Measurements from ENCODE around the gene HLCS.

Gene HLCS

DNA sequence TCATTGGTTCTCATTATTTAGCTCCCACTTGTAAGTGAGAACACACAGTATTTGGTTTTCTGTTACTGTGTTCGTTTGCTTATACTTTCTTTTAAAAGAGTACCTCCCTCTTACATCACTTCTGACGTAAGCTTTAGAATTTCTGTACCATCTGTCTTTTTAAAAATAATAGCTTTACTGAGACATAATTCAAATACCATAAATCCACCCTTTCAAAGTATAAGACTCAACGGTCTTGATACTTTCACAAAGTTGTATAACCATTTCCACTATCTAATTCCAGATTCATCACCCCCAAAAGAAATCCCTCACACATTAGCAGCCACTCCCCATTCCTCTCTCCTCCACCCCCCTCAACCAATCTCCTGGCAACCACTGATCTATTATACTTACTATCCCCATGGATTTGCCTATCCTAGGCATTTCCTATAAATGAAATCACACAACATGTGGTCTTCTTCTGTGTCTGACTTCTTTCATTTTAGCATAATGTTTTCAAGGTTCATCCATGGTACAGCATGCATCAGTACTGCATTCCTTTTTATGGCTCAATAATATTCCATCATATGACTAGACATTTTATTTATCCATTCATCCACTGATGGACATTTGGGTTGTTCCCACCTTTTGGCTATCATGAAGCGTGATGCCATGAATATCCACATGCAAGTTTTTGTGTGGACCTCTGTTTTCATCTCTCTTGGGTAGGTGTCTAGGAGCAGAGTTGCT is 104.7 kb downstream of the HLCS start:
- Histone ChIP-seq H2BK15ac (ENCODE audit: low read length) (no peak overlapping the region), H3K9ac (ENCODE audit: low read depth, low read length, poor library complexity) (no peak overlapping the region), H3K4me1 (ENCODE audit: control insufficient read depth in 2 of 2, insufficient read depth in 1 of 2, low read depth in 1 of 2, low read length in 2 of 2) (peaks cover 5 to 10% of the 10 kb centered on the region in 2 donors), H3K4me2 (ENCODE audit: insufficient read depth, low read length, poor library complexity, severe bottlenecking) (no peak overlapping the region), H3K4ac (ENCODE audit: low read length) (no peak overlapping the region), H3K79me1 (ENCODE audit: low read depth, low read length) (no peaks in the 10 kb centered on the region), H4K8ac (ENCODE audit: low read depth, low read length) (no peak overlapping the region), H3K18ac (ENCODE audit: low read length) (no peak overlapping the region), H2AFZ (ENCODE audit: low read length) (no peak overlapping the region), H2BK120ac (ENCODE audit: low read depth, low read length) (no peak overlapping the region), H2BK12ac (ENCODE audit: low read length) (no peak overlapping the region), H3K23ac (ENCODE audit: low read depth, low read length, poor library complexity) (no peak overlapping the region), H3K27ac (replicated peaks; ENCODE audit: low read length) (no peak overlapping the region), H3K9me3 (replicated peaks in 1 of 2; ENCODE audit: control insufficient read depth in 2 of 2, insufficient read depth in 1 of 2, low read depth in 1 of 2, low read length in 2 of 2) (peaks cover 0 to 5% of the 10 kb centered on the region in 2 donors), H3K4me3 (ENCODE audit: low read length in 2 of 2) (no peak overlapping the region), H3K27me3 (ENCODE audit: control insufficient read depth in 3 of 3, insufficient read depth in 3 of 3, low read depth in 1 of 3, low read length in 3 of 3) (no peaks in the 10 kb centered on the region), H2AK5ac (ENCODE audit: low read depth, low read length) (no peak overlapping the region), H4K91ac (ENCODE audit: low read depth, low read length, poor library complexity) (no peak overlapping the region), H3K14ac (ENCODE audit: low read length) (no peak overlapping the region), H3K36me3 (replicated peaks in 1 of 2; ENCODE audit: control insufficient read depth in 2 of 2, insufficient read depth in 2 of 2, low read length in 2 of 2) (no peaks in the 10 kb centered on the region), H2BK5ac (ENCODE audit: low read length) (no peak overlapping the region)
- no CpG with 5 or more reads among the region's 4 CpGs for WGBS, 2 donors (ENCODE audit: extremely low coverage in 2 of 2, insufficient read length in 2 of 2, insufficient replicate concordance in 1 of 2)
- no peak for DNase-seq (ENCODE audit: low spot score)

DNA sequence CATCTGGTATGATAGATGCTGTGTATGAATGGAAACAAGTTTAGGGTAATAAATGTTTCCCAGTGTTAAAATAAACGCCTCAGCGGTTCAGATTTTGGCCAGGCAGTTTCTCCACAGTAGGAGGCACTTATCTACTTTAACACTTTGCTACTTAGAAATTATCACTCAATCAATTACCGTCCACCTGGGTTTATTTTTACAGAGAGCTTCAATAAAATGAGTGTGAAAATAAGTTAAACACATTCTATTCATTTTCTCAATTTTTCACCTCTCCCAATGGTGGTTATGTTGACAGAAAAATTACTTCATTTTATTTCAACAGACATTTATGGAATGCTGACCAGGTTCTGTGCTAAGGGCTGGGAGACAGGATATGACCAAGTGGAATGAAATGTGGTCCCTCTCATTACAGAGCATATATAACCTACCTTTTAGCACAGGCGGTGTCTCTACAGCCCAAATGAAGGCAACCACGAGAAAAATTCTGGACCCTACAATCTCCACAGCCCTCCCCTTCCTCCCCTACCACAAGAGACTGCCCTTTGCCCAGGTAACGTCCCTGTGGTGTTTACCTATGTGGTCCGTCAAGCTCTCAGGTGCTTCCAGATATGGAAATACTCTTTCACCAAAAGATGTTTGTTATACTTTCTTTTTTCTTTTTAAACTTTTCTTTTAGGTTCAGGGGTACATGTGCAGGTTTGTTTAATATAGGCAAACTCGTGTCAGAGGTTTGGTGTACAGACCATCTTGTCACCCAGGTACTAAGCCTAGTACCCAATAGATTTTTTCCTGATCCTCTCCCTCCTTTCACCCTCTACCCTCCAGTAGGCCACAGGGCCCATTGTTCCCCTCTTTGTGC is 105.5 kb downstream of the HLCS start:
- Histone ChIP-seq H2AFZ (ENCODE audit: low read length) (no peak overlapping the region), H4K91ac (ENCODE audit: low read depth, low read length, poor library complexity) (no peak overlapping the region), H2AK5ac (ENCODE audit: low read depth, low read length) (no peak overlapping the region), H3K9me3 (replicated peaks in 1 of 2; ENCODE audit: control insufficient read depth in 2 of 2, insufficient read depth in 1 of 2, low read depth in 1 of 2, low read length in 2 of 2) (peaks cover 0 to 5% of the 10 kb centered on the region in 2 donors), H3K4ac (ENCODE audit: low read length) (no peak overlapping the region), H3K4me2 (ENCODE audit: insufficient read depth, low read length, poor library complexity, severe bottlenecking) (no peak overlapping the region), H3K18ac (ENCODE audit: low read length) (no peak overlapping the region), H2BK12ac (ENCODE audit: low read length) (no peak overlapping the region), H2BK15ac (ENCODE audit: low read length) (no peak overlapping the region), H3K36me3 (replicated peaks in 1 of 2; ENCODE audit: control insufficient read depth in 2 of 2, insufficient read depth in 2 of 2, low read length in 2 of 2) (no peaks in the 10 kb centered on the region), H3K27ac (replicated peaks; ENCODE audit: low read length) (no peak overlapping the region), H3K23ac (ENCODE audit: low read depth, low read length, poor library complexity) (no peak overlapping the region), H3K27me3 (ENCODE audit: control insufficient read depth in 3 of 3, insufficient read depth in 3 of 3, low read depth in 1 of 3, low read length in 3 of 3) (no peaks in the 10 kb centered on the region), H3K14ac (ENCODE audit: low read length) (no peak overlapping the region), H3K79me1 (ENCODE audit: low read depth, low read length) (no peaks in the 10 kb centered on the region), H4K8ac (ENCODE audit: low read depth, low read length) (no peak overlapping the region), H3K9ac (ENCODE audit: low read depth, low read length, poor library complexity) (no peak overlapping the region), H3K4me3 (ENCODE audit: low read length in 2 of 2) (no peak overlapping the region), H2BK5ac (ENCODE audit: low read length) (no peak overlapping the region), H2BK120ac (ENCODE audit: low read depth, low read length) (no peak overlapping the region), H3K4me1 (ENCODE audit: control insufficient read depth in 2 of 2, insufficient read depth in 1 of 2, low read depth in 1 of 2, low read length in 2 of 2) (peaks cover 5 to 10% of the 10 kb centered on the region in 2 donors)
- DNase-seq (ENCODE audit: low spot score): no peak
- WGBS, 2 donors (ENCODE audit: extremely low coverage in 2 of 2, insufficient read length in 2 of 2, insufficient replicate concordance in 1 of 2): no CpG with 5 or more reads among the region's 8 CpGs

DNA sequence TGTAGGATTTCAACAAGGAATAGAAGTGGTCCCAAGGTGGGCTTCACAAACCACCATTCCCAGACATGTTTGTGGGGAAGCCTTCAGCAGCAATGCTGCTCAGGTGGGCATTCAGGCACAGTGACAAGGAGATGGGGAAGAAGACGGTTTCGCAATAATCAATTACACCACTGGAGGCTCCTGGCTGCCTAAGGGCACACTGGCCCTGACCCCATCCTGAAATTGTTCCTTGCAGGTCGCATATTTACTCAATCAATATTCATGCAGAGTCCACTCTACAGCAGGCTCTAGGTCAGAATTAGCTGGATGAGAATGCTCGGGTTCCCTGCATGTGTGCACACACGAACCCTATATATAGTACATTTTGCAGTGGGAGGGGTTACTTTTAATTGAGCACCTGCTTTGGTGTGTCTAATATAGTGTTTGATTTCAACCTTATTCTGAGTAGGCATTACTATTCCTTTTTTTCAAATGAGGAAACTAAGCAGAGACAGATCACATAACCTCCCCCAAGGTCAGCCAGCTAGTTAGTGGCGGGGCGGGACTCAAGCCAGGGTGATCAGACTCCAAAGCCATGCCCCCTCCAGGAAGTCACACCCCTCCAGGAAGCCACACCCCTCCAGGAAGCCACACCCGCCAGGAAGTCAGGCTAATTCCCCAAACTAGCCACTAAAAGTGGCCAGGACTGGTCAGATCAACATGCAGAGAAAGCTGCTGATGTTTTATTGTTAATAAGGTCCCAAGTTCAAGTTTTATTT is 106.5 kb downstream of the HLCS start:
- H3K4ac ChIP-seq (ENCODE audit: low read length): no peak overlapping the region
- H4K8ac ChIP-seq (ENCODE audit: low read depth, low read length): no peak overlapping the region
- no peak overlapping the region for H3K23ac ChIP-seq (ENCODE audit: low read depth, low read length, poor library complexity)
- H2AK5ac ChIP-seq (ENCODE audit: low read depth, low read length): no peak overlapping the region
- H3K9me3 ChIP-seq (replicated peaks in 1 of 2; ENCODE audit: control insufficient read depth in 2 of 2, insufficient read depth in 1 of 2, low read depth in 1 of 2, low read length in 2 of 2): peaks cover 0 to 5% of the 10 kb centered on the region in 2 donors
- no peak overlapping the region for H3K4me2 ChIP-seq (ENCODE audit: insufficient read depth, low read length, poor library complexity, severe bottlenecking)
- no peak overlapping the region for H2BK12ac ChIP-seq (ENCODE audit: low read length)
- no peak overlapping the region for H2BK15ac ChIP-seq (ENCODE audit: low read length)
- H3K4me1 ChIP-seq (ENCODE audit: control insufficient read depth in 2 of 2, insufficient read depth in 1 of 2, low read depth in 1 of 2, low read length in 2 of 2): peaks cover 5 to 10% of the 10 kb centered on the region in 2 donors
- H3K18ac ChIP-seq (ENCODE audit: low read length): no peak overlapping the region
- H3K27me3 ChIP-seq (ENCODE audit: control insufficient read depth in 3 of 3, insufficient read depth in 3 of 3, low read depth in 1 of 3, low read length in 3 of 3): no peaks in the 10 kb centered on the region
- H3K14ac ChIP-seq (ENCODE audit: low read length): no peak overlapping the region
- H3K36me3 ChIP-seq (replicated peaks in 1 of 2; ENCODE audit: control insufficient read depth in 2 of 2, insufficient read depth in 2 of 2, low read length in 2 of 2): no peaks in the 10 kb centered on the region
- no peak overlapping the region for H3K27ac ChIP-seq (replicated peaks; ENCODE audit: low read length)
- no peak overlapping the region for H2BK5ac ChIP-seq (ENCODE audit: low read length)
- H3K9ac ChIP-seq (ENCODE audit: low read depth, low read length, poor library complexity): no peak overlapping the region
- no peak overlapping the region for H2BK120ac ChIP-seq (ENCODE audit: low read depth, low read length)
- no CpG with 5 or more reads among the region's 8 CpGs for WGBS, 2 donors (ENCODE audit: extremely low coverage in 2 of 2, insufficient read length in 2 of 2, insufficient replicate concordance in 1 of 2)
- no peak overlapping the region for H3K4me3 ChIP-seq (ENCODE audit: low read length in 2 of 2)
- no peak for DNase-seq (ENCODE audit: low spot score)
- no peak overlapping the region for H4K91ac ChIP-seq (ENCODE audit: low read depth, low read length, poor library complexity)
- H2AFZ ChIP-seq (ENCODE audit: low read length): no peak overlapping the region
- H3K79me1 ChIP-seq (ENCODE audit: low read depth, low read length): no peaks in the 10 kb centered on the region

Measured in neuronal stem cell (in vitro differentiated cells).